Heart left ventricle (tissue), 16 donors: ENCODE results near the gene IGF1R. TPM values are rescaled to one million over a fixed set of nuclear protein-coding genes. Genes with fewer than 3 reads are reported as not detected.

Experiments
- ATAC-seq, 4 donors: fragments of 200-7000 bp; cut with Tn5 transposase; one replicate each; pipeline ENCODE4 v1.9.1; 2020 to 2022; ENCODE audit warnings: moderate library complexity in 4 of 4, mild to moderate bottlenecking in 3 of 4, moderate number of reproducible peaks in 1 of 4
- DNase-seq, 5 donors: peaks; one replicate each; pipeline ENCODE4 v3.0.0-alpha.2; 2020
- H3K27ac ChIP-seq, 12 donors: fragments of 200-600 bp; sonication (generic) in 4 of 12; one replicate each; pipeline versions ENCODE4 v1.5.0 to v1.8.0; 2016 to 2022; ENCODE audit warnings: mild to moderate bottlenecking in 2 of 12
- H3K27me3 ChIP-seq, 9 donors: fragments of 200-600 bp; sonication (generic) in 2 of 9; one replicate each; pipeline versions ENCODE4 v1.5.1 to v1.8.0; 2016 to 2022; ENCODE audit warnings: mild to moderate bottlenecking in 3 of 9
- H3K36me3 ChIP-seq, 9 donors: fragments of 200-600 bp; sonication (generic) in 2 of 9; one replicate each; pipeline versions ENCODE4 v1.5.0 to v1.8.0; 2018 to 2022; ENCODE audit warnings: mild to moderate bottlenecking in 2 of 9
- H3K4me1 ChIP-seq, 12 donors: fragments of 200-600 bp; sonication (generic) in 4 of 12; one replicate each; pipeline versions ENCODE4 v1.5.0 to v1.8.0; 2016 to 2022; ENCODE audit warnings: mild to moderate bottlenecking in 3 of 12
- H3K4me3 ChIP-seq, 12 donors: fragments of 200-600 bp; sonication (generic) in 4 of 12; one replicate each; pipeline versions ENCODE4 v1.5.0 to v1.8.0; 2017 to 2022; ENCODE audit warnings: mild to moderate bottlenecking in 9 of 12, moderate library complexity in 4 of 12
- H3K9me3 ChIP-seq, 12 donors: fragments of 200-600 bp; sonication (generic) in 4 of 12; one replicate each; pipeline versions ENCODE4 v1.5.0 to v1.8.0; 2016 to 2022; ENCODE audit warnings: mild to moderate bottlenecking in 1 of 12
- CTCF ChIP-seq, 12 donors: fragments of 200-600 bp; sonication (generic) in 4 of 12; IDR thresholded peaks; one replicate each; pipeline versions ENCODE4 v1.5.0 to v1.8.0; 2018 to 2022; ENCODE audit warnings: antibody characterized with exemption in 12 of 12, mild to moderate bottlenecking in 5 of 12
- POLR2A ChIP-seq, 2 donors: fragments of 450-650 bp; IDR thresholded peaks; one replicate each; pipeline ENCODE4 v1.6.1; 2017; ENCODE audit warnings: antibody characterized with exemption in 2 of 2, mild to moderate bottlenecking in 2 of 2, moderate library complexity in 2 of 2
- WGBS, 4 donors: extraction: QIAGEN DNeasy Blood & Tissue Kit in 2 of 4; methylation state at CpG; one replicate each; pipeline versions ENCODE4 v1.1.5 to v1.1.7; 2013 to 2018; 5-methylcytosine and 5-hydroxymethylcytosine counted together
- intact Hi-C, 10 donors: fragments of 100-400 bp; cut with DNase I; formaldehyde crosslinking; loops; one replicate each; pipeline versions ENCODE4 v1.11.1 to v1.14.2; 2022
- polyA plus RNA-seq, 2 donors: library from polyadenylated mRNA; stranded (reverse); fragments of 200-250 nt; gene quantifications; one replicate each; pipeline ENCODE4 v1.2.3, GENCODE V29; 2013
- total RNA-seq, 9 donors: library from RNA; depleted of rRNA in 2 of 9; stranded (reverse); fragments of >200 nt in 2 of 9; fragmentation: NEBNext Ultra II Directional in 3 of 9; extraction: Animal tissue kit (Norgen Biotek cat#: 25700) in 3 of 9; gene quantifications; one replicate each; pipeline versions ENCODE4 v1.1.0 to v1.2.4, GENCODE V29; 2016 to 2023
- donor health status: ischemic (EF 13 %, LVEDD 7.1; RV severe dilation, severe dysfunction).
- donor health status: healthy with polysubstance abuse.
- donor health status: DM: no; HTN: yes; CAD: no.
- donor health status: DM: no; HTN: no; CAD: no.
- donor health status: ischemic (EF 25% LVEDD 6.9; RV normal size, moderate dysfunction).
- donor health status: ischemic (EF 25% LVEDD 5.7; RV mildly dilated, moderate dysfunction).
- donor health status: healthy.
- donor health status: DM: yes; HTN: yes; CAD: no.
- donor health status: ischemic (EF 35%, LVEDD 5.7; RV mildly dilated, moderate dysfunction).
- donor health status: nonischemic (EF 11% LVEDD 7.7; RV severe dilation, severe dysfunction).
- donor health status: DM: yes; HTN: yes; CAD: no.
- donor health status: PGD.
- donor health status: ischemic (EF 29% LVEDD 5.4; RV normal size, mild dysfunction).
- donor health status: nonischemic (EF 23%, LVEDD 6.1; RV moderate dilation, normal function).

Gene IGF1R
- total and polyA plus RNA-seq, 11 donors, result 7.4 to 93.1 (median 40.5) TPM

DNA sequence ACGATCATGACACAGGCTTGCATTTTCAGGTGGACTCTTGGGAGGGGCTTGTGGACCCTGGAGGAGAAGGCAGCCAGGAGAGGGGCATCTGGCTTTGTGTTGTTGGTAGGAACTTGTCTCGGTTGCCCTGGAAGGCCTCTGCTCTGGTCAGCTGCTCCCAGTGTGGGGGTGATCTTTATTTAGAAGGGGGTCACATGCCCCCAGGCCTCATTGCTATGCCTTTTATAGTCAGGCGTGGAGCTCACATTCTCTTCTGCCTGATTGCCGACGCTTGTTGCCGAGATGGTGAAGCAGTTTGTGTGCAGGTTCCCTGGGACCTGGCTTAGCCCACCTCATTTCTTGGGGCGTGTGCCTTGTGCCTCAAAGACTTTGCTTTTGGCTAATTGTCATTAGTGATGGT is 66.6 kb downstream of the IGF1R start:
- no peak for TF ChIP-seq POLR2A (IDR thresholded peaks at IDR 0.05)
- no peak for TF ChIP-seq CTCF (IDR thresholded peaks at IDR 0.05)
- no peaks in the 10 kb centered on the region for H3K27me3 ChIP-seq
- peaks cover 0 to 12% (median 5%) of the 10 kb centered on the region in 12 donors for H3K9me3 ChIP-seq
- H3K4me1 ChIP-seq, result peaks cover 0 to 75% (median 52%) of the 10 kb centered on the region in 12 donors
- ATAC-seq (peak; percentile 69 to 90 (median 82)), DNase-seq (peak in 4 of 5 donors; percentile 55 to 76 (median 72))
- 45 to 57% (median 52%) methylated on average over 7 of the region's 7 CpGs for WGBS, 4 donors
- H3K27ac ChIP-seq, result peak overlapping the region; percentile 61 to 96 (median 88)
- intact Hi-C loops, result loop anchor here in 2 of 10 donors (5.0 kb wide), 2 partner anchors 43 to 63 kb away; no protein-coding TSS in a partner anchor
- H3K4me3 ChIP-seq, result no peak overlapping the region
- peaks cover 0 to 9% (median 0%) of the 10 kb centered on the region in 9 donors for H3K36me3 ChIP-seq

DNA sequence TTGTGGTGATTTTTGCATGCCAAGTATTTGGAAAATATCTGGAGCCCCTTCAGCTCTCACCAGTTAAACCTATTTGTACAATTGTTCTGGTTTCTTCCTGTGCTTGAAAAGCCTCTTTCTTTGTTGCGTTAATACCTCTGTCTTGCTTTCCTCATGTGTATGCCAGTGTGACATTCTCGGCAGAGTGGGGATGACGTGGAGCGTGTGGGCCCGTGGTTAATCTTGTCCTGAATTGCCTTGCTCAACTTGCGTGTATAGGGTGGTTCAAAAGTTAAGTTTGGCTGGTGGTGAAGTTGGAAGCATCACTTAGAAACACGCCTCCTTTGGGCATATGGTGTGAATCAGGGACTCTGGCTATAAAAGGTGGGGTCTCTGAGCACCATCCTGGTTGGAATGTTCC is 67.1 kb downstream of the IGF1R start:
- WGBS, 4 donors, result 51 to 64% (median 63%) methylated on average over 7 of the region's 7 CpGs
- ATAC-seq (peak; percentile 60 to 83 (median 80)), DNase-seq (peak in 2 of 5 donors; percentile 41 to 77)
- peaks cover 0 to 9% (median 0%) of the 10 kb centered on the region in 9 donors for H3K36me3 ChIP-seq
- peaks cover 0 to 80% (median 52%) of the 10 kb centered on the region in 12 donors for H3K4me1 ChIP-seq
- peaks cover 0 to 12% (median 5%) of the 10 kb centered on the region in 12 donors for H3K9me3 ChIP-seq
- TF ChIP-seq POLR2A (IDR thresholded peaks at IDR 0.05) (no peak), CTCF (IDR thresholded peaks at IDR 0.05) (no peak)
- peak overlapping the region; percentile 61 to 96 (median 88) for H3K27ac ChIP-seq
- no peaks in the 10 kb centered on the region for H3K27me3 ChIP-seq
- intact Hi-C loops, result loop anchor here in 2 of 10 donors (5.0 kb wide), 2 partner anchors 43 to 63 kb away; no protein-coding TSS in a partner anchor
- no peak overlapping the region for H3K4me3 ChIP-seq

GRCh38 chr15:98715890-98716443 is 67.6 kb downstream of the IGF1R start:
- Histone ChIP-seq H3K27ac (peak overlapping the region; percentile 61 to 96 (median 88)), H3K4me1 (peaks cover 0 to 86% (median 53%) of the 10 kb centered on the region in 12 donors), H3K36me3 (peaks cover 0 to 9% (median 0%) of the 10 kb centered on the region in 9 donors), H3K4me3 (no peak overlapping the region), H3K9me3 (peaks cover 0 to 12% (median 5%) of the 10 kb centered on the region in 12 donors), H3K27me3 (no peaks in the 10 kb centered on the region)
- intact Hi-C loops, result loop anchor here in 2 of 10 donors (5.0 kb wide), 2 partner anchors 44 to 64 kb away; no protein-coding TSS in a partner anchor
- no peak for TF ChIP-seq POLR2A (IDR thresholded peaks at IDR 0.05)
- TF ChIP-seq CTCF (IDR thresholded peaks at IDR 0.05), result no peak
- ATAC-seq (no peak), DNase-seq (no peak)
- 69 to 84% (median 72%) methylated on average over 9 of the region's 9 CpGs for WGBS, 4 donors

DNA sequence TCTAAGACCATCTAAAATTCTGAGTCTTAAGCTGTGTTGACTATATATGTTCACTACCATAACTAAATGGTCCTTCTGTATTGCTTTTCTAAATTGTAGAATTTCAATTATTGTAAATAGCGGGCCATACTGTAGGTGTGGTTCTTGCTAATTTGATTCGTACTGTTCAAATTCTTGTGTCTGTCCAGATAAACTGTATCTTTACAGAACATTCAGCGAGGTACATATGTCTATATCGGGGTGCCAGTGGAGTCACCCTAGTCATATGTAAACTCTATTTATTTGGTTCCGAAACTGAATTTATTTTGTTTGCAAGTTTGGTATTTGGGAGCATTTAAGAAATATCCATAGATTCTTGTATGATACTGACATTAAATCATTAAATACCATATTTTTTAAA is 69.0 kb downstream of the IGF1R start:
- ATAC-seq (no peak), DNase-seq (no peak)
- 93 to 96% (median 94%) methylated on average over 5 of the region's 5 CpGs for WGBS, 4 donors
- no peaks in the 10 kb centered on the region for H3K9me3 ChIP-seq
- no peaks in the 10 kb centered on the region for H3K27me3 ChIP-seq
- TF ChIP-seq POLR2A (IDR thresholded peaks at IDR 0.05) (no peak), CTCF (IDR thresholded peaks at IDR 0.05) (no peak)
- peaks cover 0 to 96% (median 59%) of the 10 kb centered on the region in 12 donors for H3K4me1 ChIP-seq
- intact Hi-C loops, result loop anchor here in 2 of 10 donors (5.0 kb wide), 2 partner anchors 45 to 65 kb away; no protein-coding TSS in a partner anchor
- peak overlapping the region in 5 of 12 donors; percentile 81 to 96 (median 87) for H3K27ac ChIP-seq
- no peak overlapping the region for H3K4me3 ChIP-seq
- no peaks in the 10 kb centered on the region for H3K36me3 ChIP-seq
